ENCODE results near the gene NPC1.
A peak's percentile ranks its signal among the peaks of the same experiment; 100 is the strongest.
"Not testable (repeated sequence)": the region's sequence is repeated elsewhere in the genome, so short reads cannot be mapped to it uniquely, and the experiment has no call there.

NPC1 gene

DNA sequence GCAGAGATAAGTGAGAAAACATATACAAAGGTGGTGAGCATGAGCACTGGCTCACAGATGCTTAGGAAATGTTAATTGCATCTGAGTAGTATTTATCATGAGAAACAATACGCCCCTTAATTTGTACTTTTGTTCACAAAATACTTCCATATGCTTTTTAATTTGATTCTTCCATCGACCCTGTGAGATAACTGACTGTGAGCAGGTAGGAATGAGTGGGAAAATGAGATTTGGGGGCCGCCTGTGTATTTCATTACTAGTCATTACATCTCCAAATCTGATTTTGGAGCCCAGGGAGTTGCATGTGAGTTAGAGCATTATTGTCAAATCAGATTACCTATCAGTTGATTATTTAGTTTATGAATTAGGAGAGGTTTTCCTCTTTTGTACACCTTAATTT, 36.7 kb upstream of the NPC1 start:
- Histone ChIP-seq H3K4me2 (ENCODE audit: low read length) (no peak overlapping the region), H3K27me3 (ENCODE audit: control insufficient read depth, insufficient read depth, low read length) (peaks cover 23% of the 10 kb centered on the region), H3K4me3 (ENCODE audit: low read length) (no peak overlapping the region), H3K9me3 (replicated peaks; ENCODE audit: low read length) (no peaks in the 10 kb centered on the region), H3K36me3 (ENCODE audit: insufficient read depth, low read length) (no peaks in the 10 kb centered on the region), H3K9ac (ENCODE audit: low read depth, low read length) (no peak overlapping the region), H3K4me1 (ENCODE audit: control insufficient read depth, insufficient read depth, low read length) (peaks cover 40% of the 10 kb centered on the region)

GRCh38 chr18:23619388-23619881, 33.1 kb upstream of the NPC1 start:
- Histone ChIP-seq H3K4me2 (ENCODE audit: low read length) (peak overlapping the region; percentile 77), H3K9ac (ENCODE audit: low read depth, low read length) (peak overlapping the region; percentile 58), H3K36me3 (ENCODE audit: insufficient read depth, low read length) (no peaks in the 10 kb centered on the region), H3K4me3 (ENCODE audit: low read length) (peak overlapping the region; percentile 69), H3K27me3 (ENCODE audit: control insufficient read depth, insufficient read depth, low read length) (peaks cover 23% of the 10 kb centered on the region), H3K4me1 (ENCODE audit: control insufficient read depth, insufficient read depth, low read length) (peaks cover 11% of the 10 kb centered on the region), H3K9me3 (replicated peaks; ENCODE audit: low read length) (no peaks in the 10 kb centered on the region)

DNA sequence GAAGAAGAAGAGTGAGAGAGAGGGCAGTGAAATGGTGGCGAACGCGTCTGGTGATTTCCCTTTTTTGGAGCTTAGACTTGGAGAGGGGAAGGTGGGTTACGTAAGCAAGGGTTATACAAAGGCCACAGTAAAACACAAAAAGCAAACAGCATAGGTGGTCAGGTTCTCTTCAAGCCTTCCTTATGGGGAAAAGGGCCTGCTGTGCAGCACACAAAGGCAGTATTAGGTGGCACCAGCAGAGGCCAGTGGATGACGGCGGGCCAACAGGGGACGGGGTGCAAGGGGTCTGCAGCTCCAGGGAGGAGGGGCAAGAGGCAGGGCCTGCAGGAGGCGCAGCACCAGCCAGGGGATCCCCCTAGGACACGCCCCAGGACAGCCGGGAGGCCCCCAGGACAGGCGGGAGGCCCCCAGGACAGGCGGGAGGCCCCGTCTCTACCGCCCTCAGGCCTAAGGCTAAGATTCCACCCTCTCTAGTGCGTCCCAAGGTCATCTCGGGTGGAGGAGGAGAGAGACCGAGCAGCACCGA, 32.6 kb upstream of the NPC1 start:
- peaks cover 11% of the 10 kb centered on the region for H3K4me1 ChIP-seq (ENCODE audit: control insufficient read depth, insufficient read depth, low read length)
- no peaks in the 10 kb centered on the region for H3K36me3 ChIP-seq (ENCODE audit: insufficient read depth, low read length)
- H3K4me3 ChIP-seq (ENCODE audit: low read length), result peak overlapping the region; percentile 69
- peak overlapping the region; percentile 77 for H3K4me2 ChIP-seq (ENCODE audit: low read length)
- H3K27me3 ChIP-seq (ENCODE audit: control insufficient read depth, insufficient read depth, low read length), result peaks cover 23% of the 10 kb centered on the region
- peak overlapping the region; percentile 58 for H3K9ac ChIP-seq (ENCODE audit: low read depth, low read length)
- no peaks in the 10 kb centered on the region for H3K9me3 ChIP-seq (replicated peaks; ENCODE audit: low read length)

- Histone ChIP-seq H3K27me3 (ENCODE audit: control insufficient read depth, insufficient read depth, low read length) (peaks cover 23% of the 10 kb centered on the region), H3K4me2 (ENCODE audit: low read length) (no peak overlapping the region), H3K4me3 (ENCODE audit: low read length) (no peak overlapping the region), H3K9me3 (replicated peaks; ENCODE audit: low read length) (no peaks in the 10 kb centered on the region), H3K9ac (ENCODE audit: low read depth, low read length) (no peak overlapping the region), H3K4me1 (ENCODE audit: control insufficient read depth, insufficient read depth, low read length) (peaks cover 11% of the 10 kb centered on the region), H3K36me3 (ENCODE audit: insufficient read depth, low read length) (no peaks in the 10 kb centered on the region)
Measured at GRCh38 chr18:23617412-23618014, 31.2 kb upstream of the NPC1 start.

DNA sequence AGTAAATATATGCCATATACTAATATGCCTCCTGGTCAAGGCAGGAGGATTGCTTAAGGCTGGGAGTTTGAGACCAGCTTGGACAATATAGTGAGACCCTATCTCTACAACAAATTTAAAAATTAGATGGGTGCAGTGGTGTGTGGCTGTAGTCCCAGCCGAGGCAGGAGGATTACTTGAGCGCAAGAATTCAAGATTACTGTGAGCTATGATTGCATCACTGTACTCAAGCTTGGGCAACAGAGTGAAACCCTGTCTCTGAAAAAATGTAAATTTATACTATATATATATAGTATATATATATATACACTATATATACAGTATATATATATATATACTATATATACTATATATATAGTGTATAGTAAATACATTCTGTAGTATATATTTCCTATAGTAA, 30.0 kb upstream of the NPC1 start:
- Histone ChIP-seq H3K4me3 (ENCODE audit: low read length) (no peak overlapping the region), H3K36me3 (ENCODE audit: insufficient read depth, low read length) (no peaks in the 10 kb centered on the region), H3K27me3 (ENCODE audit: control insufficient read depth, insufficient read depth, low read length) (peaks cover 19% of the 10 kb centered on the region), H3K9me3 (replicated peaks; ENCODE audit: low read length) (no peaks in the 10 kb centered on the region), H3K9ac (ENCODE audit: low read depth, low read length) (no peak overlapping the region), H3K4me1 (ENCODE audit: control insufficient read depth, insufficient read depth, low read length) (peaks cover 11% of the 10 kb centered on the region), H3K4me2 (ENCODE audit: low read length) (no peak overlapping the region)

DNA sequence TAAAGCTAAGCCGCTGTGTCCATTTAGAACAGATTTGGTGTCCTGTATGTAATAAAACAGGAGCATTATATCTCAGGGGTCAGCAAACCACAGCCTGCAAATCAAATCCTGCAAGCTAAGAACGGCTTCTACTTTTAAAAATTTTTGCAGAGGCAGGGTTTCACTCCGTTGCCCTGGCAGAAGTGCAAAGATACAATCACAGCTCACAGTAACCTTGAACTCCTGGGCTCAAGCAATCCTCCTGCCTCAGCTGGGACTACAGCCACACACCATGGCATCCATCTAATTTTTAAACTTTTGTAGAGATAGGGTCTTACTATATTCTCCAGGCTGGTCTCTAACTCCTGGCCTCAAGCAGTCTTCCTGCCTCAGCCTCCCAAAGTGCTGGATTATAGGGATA, 28.6 kb upstream of the NPC1 start:
- H3K27me3 ChIP-seq (ENCODE audit: control insufficient read depth, insufficient read depth, low read length), result peaks cover 8% of the 10 kb centered on the region
- H3K4me3 ChIP-seq (ENCODE audit: low read length), result no peak overlapping the region
- H3K4me2 ChIP-seq (ENCODE audit: low read length), result no peak overlapping the region
- no peaks in the 10 kb centered on the region for H3K9me3 ChIP-seq (replicated peaks; ENCODE audit: low read length)
- H3K9ac ChIP-seq (ENCODE audit: low read depth, low read length), result no peak overlapping the region
- no peaks in the 10 kb centered on the region for H3K36me3 ChIP-seq (ENCODE audit: insufficient read depth, low read length)
- peaks cover 10% of the 10 kb centered on the region for H3K4me1 ChIP-seq (ENCODE audit: control insufficient read depth, insufficient read depth, low read length)

DNA sequence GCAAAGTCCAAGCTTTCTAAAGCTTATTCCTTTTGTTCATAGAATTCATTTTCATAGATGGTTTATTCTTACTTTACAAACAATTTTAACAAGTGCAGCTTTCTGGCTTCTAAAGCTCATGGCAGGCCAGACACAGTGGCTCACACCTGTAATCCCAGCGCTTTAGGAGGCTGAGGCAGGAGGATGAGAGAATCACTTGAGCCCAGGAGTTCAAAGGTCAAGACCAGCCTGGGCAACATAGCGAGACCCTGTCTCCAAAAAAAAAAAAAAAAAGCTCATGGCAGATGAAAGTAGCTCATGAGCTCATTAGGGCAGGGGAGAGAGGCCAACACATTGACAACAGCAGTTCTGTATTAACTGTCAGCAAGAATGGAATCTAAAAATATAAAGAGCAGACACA, 28.1 kb upstream of the NPC1 start:
- Histone ChIP-seq H3K9me3 (replicated peaks; ENCODE audit: low read length) (no peaks in the 10 kb centered on the region), H3K27me3 (ENCODE audit: control insufficient read depth, insufficient read depth, low read length) (peaks cover 3% of the 10 kb centered on the region), H3K4me3 (ENCODE audit: low read length) (no peak overlapping the region), H3K9ac (ENCODE audit: low read depth, low read length) (no peak overlapping the region), H3K36me3 (ENCODE audit: insufficient read depth, low read length) (no peaks in the 10 kb centered on the region), H3K4me1 (ENCODE audit: control insufficient read depth, insufficient read depth, low read length) (peaks cover 5% of the 10 kb centered on the region), H3K4me2 (ENCODE audit: low read length) (no peak overlapping the region)

- H3K9me3 ChIP-seq (replicated peaks; ENCODE audit: low read length); H3K4me1 ChIP-seq (ENCODE audit: control insufficient read depth, insufficient read depth, low read length); H3K9ac ChIP-seq (ENCODE audit: low read depth, low read length): not testable (repeated sequence)
Measured at GRCh38 chr18:23613091-23613475, 26.8 kb upstream of the NPC1 start.

DNA sequence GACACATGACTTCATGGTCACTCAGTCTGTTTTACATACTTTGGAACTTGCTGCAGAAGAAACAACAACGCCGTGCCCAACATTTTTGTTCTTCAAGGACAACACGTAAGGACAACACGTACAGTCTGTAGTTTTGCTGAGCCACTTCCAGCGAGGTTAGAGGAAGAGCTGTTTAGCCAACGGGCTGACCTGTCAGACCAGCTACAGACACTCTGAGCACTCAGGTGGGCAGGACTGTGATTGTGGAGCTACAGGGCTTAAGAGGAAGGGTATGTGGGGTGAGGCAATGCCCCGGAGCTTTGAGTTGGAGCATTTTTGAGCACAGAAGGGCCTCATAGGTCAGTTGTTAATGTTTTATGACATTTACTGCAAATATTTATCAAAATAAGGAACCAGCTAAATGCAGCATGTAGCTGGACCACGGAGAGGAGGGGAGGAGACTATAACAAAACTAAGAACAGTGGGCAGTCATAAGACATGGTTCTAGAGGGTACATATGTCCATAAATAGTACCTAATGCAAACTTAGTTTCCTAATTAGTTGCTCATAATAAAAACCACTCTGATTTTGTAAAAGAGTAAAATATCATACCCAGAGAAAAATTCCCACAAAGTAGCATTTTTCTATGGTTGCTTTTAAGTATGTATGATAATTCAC, 26.3 kb upstream of the NPC1 start:
- Histone ChIP-seq H3K27me3 (ENCODE audit: control insufficient read depth, insufficient read depth, low read length) (no peaks in the 10 kb centered on the region), H3K4me2 (ENCODE audit: low read length) (no peak overlapping the region), H3K4me1 (ENCODE audit: control insufficient read depth, insufficient read depth, low read length) (no peaks in the 10 kb centered on the region), H3K9me3 (replicated peaks; ENCODE audit: low read length) (no peaks in the 10 kb centered on the region), H3K36me3 (ENCODE audit: insufficient read depth, low read length) (no peaks in the 10 kb centered on the region), H3K9ac (ENCODE audit: low read depth, low read length) (no peak overlapping the region), H3K4me3 (ENCODE audit: low read length) (no peak overlapping the region)

More at GRCh38 chr18:23613091-23613475, 26.8 kb upstream of the NPC1 start:
- not testable (repeated sequence) for H3K4me2 ChIP-seq (ENCODE audit: low read length); H3K36me3 ChIP-seq (ENCODE audit: insufficient read depth, low read length); H3K4me3 ChIP-seq (ENCODE audit: low read length); H3K27me3 ChIP-seq (ENCODE audit: control insufficient read depth, insufficient read depth, low read length)

- Histone ChIP-seq H3K9me3 (replicated peaks; ENCODE audit: low read length) (no peaks in the 10 kb centered on the region), H3K9ac (ENCODE audit: low read depth, low read length) (no peak overlapping the region), H3K36me3 (ENCODE audit: insufficient read depth, low read length) (no peaks in the 10 kb centered on the region), H3K27me3 (ENCODE audit: control insufficient read depth, insufficient read depth, low read length) (no peaks in the 10 kb centered on the region), H3K4me1 (ENCODE audit: control insufficient read depth, insufficient read depth, low read length) (no peaks in the 10 kb centered on the region), H3K4me3 (ENCODE audit: low read length) (no peak overlapping the region), H3K4me2 (ENCODE audit: low read length) (no peak overlapping the region)
Measured at GRCh38 chr18:23609390-23610023, 23.2 kb upstream of the NPC1 start.

DNA sequence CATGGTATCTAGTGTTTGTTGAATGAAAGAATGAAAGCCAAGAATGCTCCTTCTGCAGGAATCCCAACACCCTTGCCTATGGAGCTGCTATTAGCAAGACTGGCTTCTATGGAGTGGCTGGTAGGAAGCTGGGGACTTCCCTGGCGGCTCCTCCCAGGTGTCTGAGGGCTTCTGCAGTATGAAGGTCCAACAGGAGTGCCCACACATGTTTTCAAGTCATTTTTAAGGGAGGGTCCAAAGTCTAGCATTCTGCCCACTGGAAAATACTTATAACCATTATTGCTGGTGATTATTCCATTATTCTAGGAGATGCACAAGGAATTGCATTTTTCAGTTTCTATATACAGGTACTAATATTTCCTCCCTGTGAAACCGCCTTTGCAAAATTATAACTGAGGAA, 21.9 kb upstream of the NPC1 start:
- no peak overlapping the region for H3K4me3 ChIP-seq (ENCODE audit: low read length)
- H3K4me1 ChIP-seq (ENCODE audit: control insufficient read depth, insufficient read depth, low read length), result no peaks in the 10 kb centered on the region
- no peak overlapping the region for H3K9ac ChIP-seq (ENCODE audit: low read depth, low read length)
- H3K27me3 ChIP-seq (ENCODE audit: control insufficient read depth, insufficient read depth, low read length), result no peaks in the 10 kb centered on the region
- H3K36me3 ChIP-seq (ENCODE audit: insufficient read depth, low read length), result no peaks in the 10 kb centered on the region
- H3K9me3 ChIP-seq (replicated peaks; ENCODE audit: low read length), result no peaks in the 10 kb centered on the region
- H3K4me2 ChIP-seq (ENCODE audit: low read length), result no peak overlapping the region

Measured in skeletal muscle satellite cell (primary cell).